ENCODE data around the gene NIBAN1.

The NIBAN1 gene

DNA sequence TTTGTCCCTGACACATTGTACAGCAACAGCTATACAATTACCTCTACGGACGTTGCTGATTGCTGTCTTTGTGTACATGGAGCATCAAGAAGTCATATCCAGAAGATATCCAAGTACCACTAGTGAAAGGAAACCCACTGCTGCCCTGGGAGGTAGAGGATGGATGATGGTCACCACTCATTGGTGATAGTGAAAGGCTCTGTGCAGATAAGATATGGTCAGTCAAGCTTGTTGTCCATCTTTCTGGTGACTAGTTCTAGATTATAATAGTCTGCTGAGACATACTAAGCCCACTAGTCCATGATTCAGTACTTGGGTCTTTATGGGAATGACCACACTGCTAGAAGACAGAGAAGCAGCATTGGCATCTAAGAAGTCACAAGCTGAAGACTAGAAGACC, 30.3 kb downstream of the NIBAN1 start:
- DNase-seq = no peak

DNA sequence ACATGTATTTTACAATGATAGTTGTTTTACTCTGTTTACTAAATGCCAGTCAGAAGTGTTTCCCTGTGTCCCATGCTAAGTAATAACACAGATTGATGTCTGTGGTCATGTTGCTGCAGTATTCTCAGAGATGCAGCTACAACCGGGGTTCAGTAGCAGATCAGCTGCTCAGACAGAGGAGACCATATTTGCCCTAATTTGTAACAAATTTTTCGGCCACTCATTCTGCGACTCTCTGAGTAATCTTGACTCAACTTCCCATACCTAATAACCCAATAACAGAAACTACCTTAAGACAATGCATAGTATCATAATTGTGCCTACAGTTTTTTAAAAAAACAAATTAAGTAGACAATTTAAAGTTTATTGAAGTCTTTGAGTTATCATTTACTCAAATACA, 32.6 kb downstream of the NIBAN1 start:
- DNase-seq = no peak

- DNase-seq = no peak
These were observed 32.9 kb downstream of the NIBAN1 start for GRCh38 chr1:184941410-184941733.

DNA sequence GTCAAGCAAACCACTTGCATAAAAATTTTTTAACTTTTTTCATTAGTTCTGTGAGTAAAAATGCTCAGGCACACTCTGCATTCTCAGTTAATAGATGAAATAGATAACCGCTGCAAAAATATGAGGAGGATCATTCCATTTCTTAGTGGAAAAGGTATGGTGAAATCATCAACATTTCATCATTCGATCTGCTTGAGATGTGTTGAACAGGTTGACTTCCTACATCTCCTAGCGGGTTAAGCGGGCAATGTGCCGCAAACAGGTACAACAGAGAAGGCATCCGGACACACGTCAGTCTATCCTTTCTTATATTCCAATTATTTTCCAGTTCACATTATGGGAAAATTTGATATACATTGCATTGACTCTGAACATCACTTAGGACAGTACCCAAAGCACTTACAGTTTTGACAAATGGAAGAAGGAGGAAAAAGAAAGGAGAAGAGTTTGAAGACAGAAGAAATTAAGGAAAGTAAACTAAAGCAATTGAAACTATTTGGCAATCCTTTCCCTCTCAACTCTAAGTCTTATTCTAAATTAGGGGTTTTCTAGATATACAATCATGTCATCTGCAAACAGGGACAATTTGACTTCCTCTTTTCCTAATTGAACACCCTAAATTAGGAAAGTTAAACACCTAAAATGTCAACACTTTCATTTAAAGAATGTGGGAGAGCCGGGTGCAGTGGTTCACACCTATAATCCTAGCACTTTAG, 33.5 kb downstream of the NIBAN1 start:
- DNase-seq = no peak

- no peak for DNase-seq
These were observed 34.1 kb downstream of the NIBAN1 start for GRCh38 chr1:184940226-184940625.

DNA sequence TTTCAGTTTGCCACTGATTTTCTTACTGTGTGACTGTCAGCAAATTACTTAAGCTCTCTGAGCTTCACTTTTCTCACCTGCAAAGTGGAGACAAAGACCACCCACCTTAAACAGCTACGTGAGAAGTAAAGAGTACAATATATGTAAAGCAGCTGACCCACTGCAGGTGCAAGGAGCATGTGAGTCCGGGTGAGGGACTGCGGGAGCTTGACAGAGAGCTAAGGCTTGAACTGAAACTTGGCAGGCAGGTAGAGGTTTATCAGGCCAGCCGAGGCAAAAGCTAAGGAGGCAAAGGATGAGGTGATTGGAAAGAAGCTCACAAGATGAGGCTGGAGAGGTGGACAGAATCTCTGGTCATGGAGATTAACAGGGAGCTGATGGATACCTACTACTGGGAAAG, 36.6 kb downstream of the NIBAN1 start:
- no peak for DNase-seq

GRCh38 chr1:184935920-184936798, 38.1 kb downstream of the NIBAN1 start:
- DNase-seq = no peak

DNA sequence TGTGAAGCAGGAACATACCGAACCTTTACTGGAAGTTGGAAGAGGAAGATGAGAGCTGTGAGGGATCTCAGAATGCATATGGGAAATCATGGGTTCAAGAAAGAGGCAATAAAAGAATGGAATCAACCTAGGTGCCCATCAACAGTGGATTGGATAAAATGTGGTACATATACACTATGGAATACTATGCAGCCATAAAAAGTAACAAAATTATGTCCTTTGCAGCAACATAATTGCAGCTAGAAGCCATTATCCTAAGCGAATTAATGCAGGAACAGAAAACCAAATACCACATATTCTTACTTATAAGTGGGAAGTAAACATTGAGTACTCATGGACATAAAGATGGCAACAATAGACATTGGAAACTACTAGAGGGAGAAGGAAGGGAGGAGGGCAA, 40.4 kb downstream of the NIBAN1 start:
- no peak for DNase-seq

- DNase-seq = no peak
These were observed 42.0 kb downstream of the NIBAN1 start for GRCh38 chr1:184932319-184932718.

- DNase-seq = no peak
These were observed 42.7 kb downstream of the NIBAN1 start for GRCh38 chr1:184931566-184931965.

DNA sequence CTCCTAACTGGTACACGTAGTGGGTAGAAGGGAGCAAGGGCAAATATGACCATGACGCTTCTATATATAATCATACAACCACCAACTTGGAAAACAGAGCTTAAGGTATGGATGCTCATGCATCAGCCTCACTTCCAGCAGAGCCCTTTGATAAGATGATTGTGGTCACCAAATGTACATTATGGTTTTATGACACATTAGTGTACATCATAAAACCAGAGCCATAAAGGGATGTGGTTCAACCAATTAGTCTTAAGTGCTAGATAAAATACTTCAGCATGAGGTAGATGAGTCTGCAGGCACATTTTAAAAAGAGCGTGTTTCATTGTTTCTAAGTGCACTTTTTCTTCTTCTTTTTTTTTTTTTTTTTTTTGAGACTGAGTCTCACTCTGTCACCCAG, 43.7 kb downstream of the NIBAN1 start:
- peak; percentile 59 for DNase-seq

GRCh38 chr1:184930232-184930631, 44.1 kb downstream of the NIBAN1 start:
- DNase-seq = peak; percentile 95

DNA sequence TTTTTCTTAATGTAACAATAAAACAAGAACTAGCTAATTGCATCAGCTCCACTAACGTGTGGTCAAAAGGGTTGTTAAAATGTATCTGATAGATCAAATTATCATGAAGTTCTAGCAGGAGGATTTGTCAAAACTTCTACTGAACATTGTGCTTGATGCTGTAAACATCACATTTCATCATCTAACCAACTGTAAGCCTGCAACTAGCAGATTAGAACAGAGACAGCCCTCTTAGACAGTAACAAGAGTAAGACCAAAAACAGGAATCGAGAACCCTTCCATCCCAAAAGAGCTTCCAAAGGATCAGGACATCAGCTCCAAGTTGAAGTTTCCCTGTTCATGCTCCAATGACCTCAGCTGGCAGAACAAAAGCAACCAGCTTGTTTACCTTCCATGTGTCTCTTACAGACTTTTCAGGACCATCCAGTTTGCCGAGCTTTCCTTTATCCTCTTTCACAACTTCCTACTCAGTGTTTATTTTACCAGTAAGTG, 44.6 kb downstream of the NIBAN1 start:
- DNase-seq = peak; percentile 95

DNA sequence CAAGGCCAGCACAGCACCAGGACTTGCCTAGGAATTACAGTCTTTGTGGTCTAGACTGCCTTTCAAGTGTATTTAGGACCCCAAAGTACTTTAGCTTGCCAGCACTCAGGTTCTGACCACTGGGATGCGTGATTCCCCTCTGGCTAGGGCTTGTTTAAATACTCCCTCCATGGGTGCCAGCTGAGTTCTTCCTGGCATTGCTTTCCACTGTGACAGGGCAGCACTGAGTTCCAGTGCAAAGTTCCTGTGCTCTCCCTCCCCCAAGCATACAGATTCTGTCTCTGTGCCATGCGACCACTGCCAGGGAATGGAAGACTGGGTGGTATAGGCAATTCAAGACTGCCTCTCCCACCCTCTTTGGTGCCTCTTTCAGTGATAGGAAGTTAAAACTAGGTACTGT, 45.9 kb downstream of the NIBAN1 start:
- DNase-seq = no peak
